Endodermal cell (in vitro differentiated cells): ENCODE results near the gene MFSD2B. TPM values are rescaled to one million over a fixed set of nuclear protein-coding genes. Genes with fewer than 3 reads are reported as not detected.

Experiments
- DNase-seq: peaks from one replicate; pipeline ENCODE4 v3.0.0-alpha.2; 2017
- H3K27ac ChIP-seq: 2 replicates; pipeline ENCODE4 v1.5.1; 2013; ENCODE audit warnings: mild to moderate bottlenecking, low read depth, low read length, moderate library complexity
- H3K27me3 ChIP-seq: 2 replicates; pipeline ENCODE4 v1.6.1; 2013; ENCODE audit warnings: mild to moderate bottlenecking, low read length, moderate library complexity; ENCODE audit not compliant: insufficient read depth, control insufficient read depth, poor library complexity, severe bottlenecking
- H3K36me3 ChIP-seq: 2 replicates; pipeline ENCODE4 v1.7.0; 2013; ENCODE audit warnings: mild to moderate bottlenecking, low read length, moderate library complexity; ENCODE audit not compliant: control insufficient read depth, insufficient read depth
- H3K4me1 ChIP-seq: one replicate; pipeline ENCODE4 v1.7.0; 2013; ENCODE audit warnings: low read length; ENCODE audit not compliant: control insufficient read depth, insufficient read depth
- H3K4me3 ChIP-seq: 2 replicates; pipeline ENCODE4 v1.5.1; 2013; ENCODE audit warnings: mild to moderate bottlenecking, low read length, moderate library complexity
- H3K9ac ChIP-seq: 2 replicates; pipeline ENCODE4 v1.6.1; 2013; ENCODE audit warnings: mild to moderate bottlenecking, low read length, moderate library complexity; ENCODE audit not compliant: poor library complexity, severe bottlenecking; ENCODE audit errors: extremely low read depth
- H3K9me3 ChIP-seq: 2 replicates; pipeline ENCODE4 v1.6.1; 2013; ENCODE audit warnings: mild to moderate bottlenecking, low read length, moderate library complexity; ENCODE audit not compliant: control insufficient read depth
- H3K27ac Mint-ChIP-seq: 2 replicates; pipeline ENCODE4 v1.8.0; 2020; ENCODE audit warnings: mixed read lengths
- H3K27me3 Mint-ChIP-seq: 2 replicates; pipeline ENCODE4 v1.8.0; 2021; ENCODE audit warnings: mild to moderate bottlenecking, mixed read lengths; ENCODE audit not compliant: insufficient read depth
- H3K36me3 Mint-ChIP-seq: 2 replicates; pipeline ENCODE4 v1.8.0; 2020; ENCODE audit warnings: low read depth, mixed read lengths
- H3K4me1 Mint-ChIP-seq: 2 replicates; pipeline ENCODE4 v1.8.0; 2020; ENCODE audit warnings: mixed read lengths
- H3K4me3 Mint-ChIP-seq: 2 replicates; pipeline ENCODE4 v1.8.0; 2020; ENCODE audit warnings: mild to moderate bottlenecking, moderate library complexity, mixed read lengths
- H3K9me3 Mint-ChIP-seq: 2 replicates; pipeline ENCODE4 v1.8.0; 2020; ENCODE audit warnings: mild to moderate bottlenecking, mixed read lengths
- CTCF ChIP-seq: fragments of 200-600 bp; sonication (generic); conservative IDR thresholded peaks from 2 replicates; pipeline ENCODE4 v1.5.0; 2021; ENCODE audit warnings: antibody characterized with exemption, mild to moderate bottlenecking
- WGBS, 2 experiments: methylation state at CpG; one replicate each; pipeline versions ENCODE4 v1.1.5 to v1.1.7; 2013; ENCODE audit warnings: missing lambda C conversion rate in 2 of 2, mixed read lengths in 1 of 2; ENCODE audit not compliant: insufficient coverage in 1 of 2, insufficient read length in 1 of 2; 5-methylcytosine and 5-hydroxymethylcytosine counted together
- total RNA-seq, 2 donors: library from RNA; stranded (reverse); fragmentation: NEBNext Ultra II Directional in 1 of 2; extraction: Animal tissue kit (Norgen Biotek cat#: 25700) in 1 of 2; gene quantifications; 2 replicates in 1 of 2; 3 replicates in 1 of 2; pipeline ENCODE4 v1.2.1, GENCODE V29; 2021

The MFSD2B gene
- total RNA-seq, 2 donors from 2014 or later: 0.91 to 1.0 TPM

GRCh38 chr2:24045511-24046508, 35.9 kb downstream of the MFSD2B start:
- WGBS, 2 experiments: 79 to 83% methylated on average over 4 to 11 of the region's 11 CpGs
- Mint-ChIP-seq H3K36me3 (peaks cover 4% of the 10 kb centered on the region), H3K4me1 (peaks cover 11% of the 10 kb centered on the region), H3K27me3 (peaks cover 2% of the 10 kb centered on the region), H3K27ac (peak overlapping the region; percentile 30), H3K9me3 (no peaks in the 10 kb centered on the region), H3K4me3 (peak overlapping the region; percentile 98)
- Histone ChIP-seq H3K9me3 (no peaks in the 10 kb centered on the region), H3K4me1 (no peaks in the 10 kb centered on the region), H3K27ac (no peak overlapping the region), H3K36me3 (no peaks in the 10 kb centered on the region), H3K27me3 (no peaks in the 10 kb centered on the region), H3K4me3 (peak overlapping the region; percentile 89), H3K9ac (no peak overlapping the region)
- no peak for TF ChIP-seq CTCF
- DNase-seq: no peak

- Histone ChIP-seq H3K9ac (peak overlapping the region; percentile 44), H3K27me3 (no peaks in the 10 kb centered on the region)
Measured at GRCh38 chr2:24046599-24046929, 36.7 kb downstream of the MFSD2B start.

More at GRCh38 chr2:24046599-24046929, 36.7 kb downstream of the MFSD2B start:
- Mint-ChIP-seq H3K4me1 (peaks cover 11% of the 10 kb centered on the region), H3K36me3 (peaks cover 4% of the 10 kb centered on the region), H3K27me3 (peaks cover 2% of the 10 kb centered on the region), H3K27ac (peak overlapping the region; percentile 30), H3K9me3 (no peaks in the 10 kb centered on the region), H3K4me3 (peak overlapping the region; percentile 98)
- H3K27ac ChIP-seq: no peak overlapping the region
- H3K36me3 ChIP-seq: no peaks in the 10 kb centered on the region
- H3K9me3 ChIP-seq: no peaks in the 10 kb centered on the region
- TF ChIP-seq CTCF: no peak
- WGBS, 2 experiments: 0 to 1% methylated on average over 1 to 2 of the region's 2 CpGs
- H3K4me3 ChIP-seq: peak overlapping the region; percentile 89
- no peaks in the 10 kb centered on the region for H3K4me1 ChIP-seq
- no peak for DNase-seq
